NOMO-1 (cell line): Measurements from ENCODE around the gene TMOD1.
"Not testable (repeated sequence)": the region's sequence is repeated elsewhere in the genome, so short reads cannot be mapped to it uniquely, and the experiment has no call there.

Experiments
- DNase-seq, 2 experiments: peaks; one replicate each; lab custom pipeline; 2025; ENCODE audit not compliant: unreplicated experiment in 2 of 2; lab: John Stamatoyannopoulos, UW

Gene TMOD1

GRCh38 chr9:97591535-97591934 lies 90.1 kb downstream of the TMOD1 start:
- DNase-seq = no peak

GRCh38 chr9:97592126-97592525 lies 90.7 kb downstream of the TMOD1 start:
- DNase-seq = no peak

GRCh38 chr9:97593960-97594359 lies 92.5 kb downstream of the TMOD1 start:
- no peak for DNase-seq

GRCh38 chr9:97594381-97594921 lies 93.0 kb downstream of the TMOD1 start:
- no peak for DNase-seq

GRCh38 chr9:97596906-97597305 lies 95.4 kb downstream of the TMOD1 start:
- no peak for DNase-seq

- peak; percentile 76 to 85 for DNase-seq
Observed at GRCh38 chr9:97598461-97599288, 97.2 kb downstream of the TMOD1 start.

- no peak for DNase-seq
Observed at GRCh38 chr9:97599314-97599846, 97.9 kb downstream of the TMOD1 start.

- DNase-seq = no peak
Observed at GRCh38 chr9:97600531-97601227, 99.2 kb downstream of the TMOD1 start.

GRCh38 chr9:97601228-97601898 lies 99.9 kb downstream of the TMOD1 start:
- no peak for DNase-seq

GRCh38 chr9:97602430-97602829 lies 101.0 kb downstream of the TMOD1 start:
- DNase-seq = no peak

- no peak for DNase-seq
Observed at GRCh38 chr9:97604901-97605645, 103.6 kb downstream of the TMOD1 start.

GRCh38 chr9:97615439-97616072 lies 114.1 kb downstream of the TMOD1 start:
- peak; percentile 12 to 52 for DNase-seq

GRCh38 chr9:97617939-97618416 lies 116.5 kb downstream of the TMOD1 start:
- no peak for DNase-seq

- not testable (repeated sequence) for DNase-seq
Observed at GRCh38 chr9:97620063-97620462, 118.6 kb downstream of the TMOD1 start.

GRCh38 chr9:97622483-97622882 lies 121.0 kb downstream of the TMOD1 start:
- not testable (repeated sequence) for DNase-seq

GRCh38 chr9:97623946-97624345 lies 122.5 kb downstream of the TMOD1 start:
- DNase-seq = no peak

- DNase-seq = no peak
Observed at GRCh38 chr9:97625620-97626019, 124.2 kb downstream of the TMOD1 start.

GRCh38 chr9:97627624-97628023 lies 126.2 kb downstream of the TMOD1 start:
- no peak for DNase-seq

GRCh38 chr9:97628668-97629067 lies 127.2 kb downstream of the TMOD1 start:
- no peak for DNase-seq

- no peak for DNase-seq
Observed at GRCh38 chr9:97629156-97629555, 127.7 kb downstream of the TMOD1 start.
